HG02943 (cell line): ENCODE results near the gene TRABD2A.
"Not testable (repeated sequence)": the region's sequence is repeated elsewhere in the genome, so short reads cannot be mapped to it uniquely, and the experiment has no call there.

Experiments
- ATAC-seq: cut with Tn5 transposase; IDR thresholded peaks from one replicate; pipeline ENCODE4 v1.9.1; 2021; ENCODE audit warnings: mild to moderate bottlenecking, low read depth, moderate library complexity; ENCODE audit not compliant: unreplicated experiment

TRABD2A gene

GRCh38 chr2:84788027-84788426 is 92.9 kb downstream of the TRABD2A start:
- no peak for ATAC-seq

- no peak for ATAC-seq
Measured at GRCh38 chr2:84786601-84787000, 94.3 kb downstream of the TRABD2A start.

- no peak for ATAC-seq
Measured at GRCh38 chr2:84785950-84786349, 94.9 kb downstream of the TRABD2A start.

GRCh38 chr2:84782717-84783442 is 98.0 kb downstream of the TRABD2A start:
- no peak for ATAC-seq

GRCh38 chr2:84781942-84782716 is 98.8 kb downstream of the TRABD2A start:
- ATAC-seq, result no peak

GRCh38 chr2:84779781-84780180 is 101.1 kb downstream of the TRABD2A start:
- ATAC-seq, result no peak

- ATAC-seq, result no peak
Measured at GRCh38 chr2:84778911-84779690, 101.8 kb downstream of the TRABD2A start.

- no peak for ATAC-seq
Measured at GRCh38 chr2:84776011-84776410, 104.9 kb downstream of the TRABD2A start.

- not testable (repeated sequence) for ATAC-seq
Measured at GRCh38 chr2:84773562-84773961, 107.3 kb downstream of the TRABD2A start.
